SHP77 (cell line): Measurements from ENCODE around the gene BACH2.
"Not testable (repeated sequence)": the region's sequence is repeated elsewhere in the genome, so short reads cannot be mapped to it uniquely, and the experiment has no call there.

Experiments used
- DNase-seq, 2 experiments: peaks; one replicate each; lab custom pipeline; 2025; lab: John Stamatoyannopoulos, UW

The BACH2 gene

DNA sequence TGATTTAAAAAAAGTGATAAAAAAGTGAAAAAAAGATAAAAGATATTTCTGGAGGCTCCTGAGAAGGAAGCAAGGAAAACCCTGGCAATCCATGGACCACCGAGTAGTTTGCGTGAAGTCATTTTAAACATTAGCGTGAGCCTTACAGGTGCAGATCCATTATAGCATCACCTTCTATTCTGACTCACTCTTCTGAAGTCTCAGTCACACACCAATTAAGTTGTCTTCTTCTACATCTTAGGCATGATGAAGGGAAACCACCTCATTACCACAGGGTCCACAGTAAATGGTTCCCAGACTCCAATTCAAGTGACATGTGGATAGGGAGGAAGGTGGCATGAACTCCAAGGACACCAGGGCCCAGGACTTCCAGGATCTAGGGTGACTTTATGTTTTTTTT lies 303.2 kb downstream of the BACH2 start:
- DNase-seq = no peak

DNA sequence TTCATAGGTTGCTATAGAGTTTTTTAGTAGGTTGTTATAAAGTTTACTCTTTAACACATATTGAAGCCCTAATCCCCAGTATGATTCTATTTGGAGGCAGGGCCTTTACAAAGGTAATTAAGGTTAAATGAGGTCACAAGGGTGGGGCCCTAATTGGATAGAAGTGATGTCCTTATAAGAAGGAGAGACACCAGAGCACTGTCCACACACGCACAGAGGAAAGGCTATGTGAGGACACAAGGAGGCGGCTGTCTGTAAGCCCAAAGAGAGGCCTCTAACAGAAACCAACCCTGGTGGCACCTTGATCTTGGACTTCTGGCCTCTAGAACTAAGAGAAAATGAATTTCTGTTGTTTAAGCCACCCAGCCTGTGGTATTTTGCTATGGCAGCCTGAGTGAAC lies 303.8 kb downstream of the BACH2 start:
- DNase-seq = no peak

DNA sequence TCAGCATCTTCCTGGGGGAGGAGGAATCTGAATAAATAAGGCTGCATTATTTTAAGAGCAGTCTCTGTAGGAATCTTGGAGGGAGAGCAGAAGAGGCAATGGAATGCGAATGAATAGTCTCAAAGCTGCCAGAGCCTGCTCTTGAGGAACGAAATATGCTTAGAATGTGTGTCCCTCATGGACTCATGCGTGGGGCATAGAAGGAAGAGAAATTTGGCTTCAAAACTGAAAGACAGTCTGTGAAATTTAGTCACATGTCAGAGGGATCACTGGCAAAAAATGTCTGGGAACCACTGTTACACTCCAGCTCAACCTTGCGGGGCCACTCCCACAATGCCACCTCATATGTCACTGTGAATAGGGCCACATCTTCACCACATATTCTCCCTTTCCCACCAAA lies 306.9 kb downstream of the BACH2 start:
- no peak for DNase-seq

- no peak for DNase-seq
Observed at GRCh38 chr6:89987830-89988229, 308.8 kb downstream of the BACH2 start.

DNA sequence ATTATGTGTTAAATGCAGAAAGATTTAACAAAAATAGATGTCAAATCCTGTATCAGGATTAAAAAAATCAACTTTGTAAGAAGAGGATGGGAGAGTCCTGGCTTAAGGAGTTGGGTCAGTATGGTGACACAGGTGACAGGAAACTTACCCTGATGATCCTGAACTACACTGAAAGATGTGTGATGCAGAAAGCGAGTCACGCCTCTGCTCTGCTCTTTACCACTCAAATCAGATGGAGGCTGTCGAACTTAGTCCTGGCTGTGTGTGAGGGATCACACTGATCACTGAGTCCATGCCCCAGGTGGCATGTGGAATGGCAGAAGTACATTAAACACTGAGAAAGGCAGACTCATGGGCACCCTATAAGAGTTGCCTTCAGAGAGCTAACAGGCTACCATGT lies 309.5 kb downstream of the BACH2 start:
- no peak for DNase-seq

DNA sequence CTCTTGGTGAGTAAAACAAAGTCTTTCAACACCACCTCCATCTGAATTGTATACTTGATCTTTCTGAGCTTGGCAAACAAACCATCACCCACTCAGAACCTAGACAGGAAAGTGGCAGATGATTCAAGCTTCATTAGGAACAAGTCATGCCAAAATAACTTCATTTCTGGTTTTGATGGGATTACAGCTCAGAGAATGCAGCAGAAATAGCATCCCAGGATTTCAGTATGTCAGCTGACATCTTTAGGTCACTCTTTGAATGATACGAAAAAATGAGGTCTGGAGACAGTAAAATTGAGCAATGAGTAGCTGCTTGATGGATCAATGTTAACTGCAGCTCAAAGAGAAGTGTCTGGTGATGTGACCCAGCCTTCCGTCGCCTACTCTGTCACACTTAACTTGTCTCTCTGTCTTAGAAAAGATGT lies 310.0 kb downstream of the BACH2 start:
- no peak for DNase-seq

- DNase-seq = peak in 1 of 2 experiments; percentile 54
Observed at GRCh38 chr6:89985751-89986493, 310.7 kb downstream of the BACH2 start.

- DNase-seq = peak; percentile 58
Observed at GRCh38 chr6:89984926-89985750, 311.5 kb downstream of the BACH2 start.

- DNase-seq = no peak
Observed at GRCh38 chr6:89980353-89980752, 316.3 kb downstream of the BACH2 start.

DNA sequence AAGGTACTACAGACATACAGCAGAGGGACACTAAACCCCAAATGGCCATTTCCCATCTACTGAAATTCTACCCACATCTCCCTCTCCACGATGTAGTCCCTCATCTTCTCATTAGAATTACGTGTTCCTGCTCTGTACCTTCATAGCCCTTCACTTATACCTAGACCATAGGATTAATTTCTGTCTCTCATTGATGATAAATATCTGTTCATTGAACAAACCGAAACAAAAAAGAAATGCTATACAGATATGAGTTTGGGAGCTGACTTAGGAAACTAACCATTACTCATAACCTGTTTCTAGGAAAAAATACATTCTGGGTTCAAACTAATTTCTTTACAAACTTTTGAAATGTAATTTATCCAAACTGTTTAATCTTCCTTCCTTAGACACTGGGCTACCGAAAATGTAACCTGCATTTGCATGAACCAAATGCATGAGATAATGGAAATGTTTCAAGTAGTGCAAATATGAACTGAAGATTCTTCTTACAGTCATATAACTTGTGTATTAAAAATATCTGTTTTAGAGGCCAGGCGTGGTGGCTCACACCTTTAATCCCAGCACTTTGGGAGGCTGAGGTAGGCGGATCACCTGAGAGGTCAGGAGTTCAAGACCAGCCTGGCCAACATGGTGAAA lies 317.0 kb downstream of the BACH2 start:
- no peak for DNase-seq

DNA sequence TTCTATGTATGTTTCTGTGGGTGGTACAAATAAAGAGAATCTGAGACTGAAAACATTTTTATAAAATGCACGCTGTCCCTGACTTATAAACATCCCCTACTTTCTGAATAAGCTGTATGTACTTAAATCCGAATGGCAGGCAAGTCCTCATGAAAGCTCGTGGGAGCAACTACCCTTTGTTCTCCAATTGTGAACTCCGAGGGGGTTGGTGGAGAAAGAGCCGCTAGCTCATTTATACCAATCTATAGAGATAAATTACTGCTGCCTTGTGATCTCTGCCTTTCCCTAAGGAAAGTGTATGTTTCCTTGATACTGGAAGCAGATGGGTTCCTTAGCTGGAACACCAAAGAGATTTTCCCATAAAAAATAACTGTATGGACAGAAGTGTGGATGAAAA lies 317.9 kb downstream of the BACH2 start:
- no peak for DNase-seq

GRCh38 chr6:89977808-89978748 lies 318.6 kb downstream of the BACH2 start:
- peak; percentile 55 to 57 for DNase-seq

GRCh38 chr6:89976694-89977020 lies 320.0 kb downstream of the BACH2 start:
- no peak for DNase-seq

- no peak for DNase-seq
Observed at GRCh38 chr6:89975991-89976693, 320.5 kb downstream of the BACH2 start.

- DNase-seq = no peak
Observed at GRCh38 chr6:89975366-89975765, 321.3 kb downstream of the BACH2 start.

DNA sequence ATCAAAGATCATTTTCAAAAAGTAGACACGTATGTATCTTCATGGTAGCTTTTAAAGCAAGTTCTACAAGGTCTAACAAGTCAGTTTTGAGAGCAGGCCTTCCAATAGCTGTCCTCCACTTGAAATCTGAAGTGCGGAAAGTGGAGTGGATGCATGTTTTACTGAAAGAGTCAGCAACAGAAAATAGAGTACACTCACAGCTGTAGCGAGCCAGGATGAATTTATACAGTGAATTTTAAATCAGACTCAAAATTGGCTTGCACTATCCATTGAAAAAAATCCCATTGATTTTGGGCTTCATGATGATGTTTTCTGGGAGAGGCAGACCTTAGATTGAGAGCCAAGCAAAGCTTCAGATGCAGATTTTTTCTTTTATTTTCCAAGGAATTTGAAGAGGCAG lies 321.8 kb downstream of the BACH2 start:
- no peak for DNase-seq

DNA sequence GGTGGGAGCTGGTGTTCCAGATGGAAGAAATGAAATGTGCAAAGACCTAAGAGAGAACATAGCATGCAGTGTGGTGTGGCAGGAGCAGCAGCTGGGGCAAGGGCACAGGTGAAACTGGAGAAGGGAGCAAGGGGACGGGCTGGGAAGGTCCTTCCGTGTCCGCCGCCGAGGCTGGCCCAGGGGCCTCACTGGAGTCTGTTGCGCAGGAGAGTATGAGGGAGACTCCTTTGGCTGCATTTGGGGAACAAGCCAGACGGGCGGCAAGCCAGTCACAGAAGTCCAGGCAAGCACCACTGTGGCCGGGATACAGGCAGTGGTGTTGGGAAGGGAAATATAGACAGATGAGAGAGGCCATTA lies 324.6 kb downstream of the BACH2 start:
- no peak for DNase-seq

GRCh38 chr6:89971338-89972024 lies 325.2 kb downstream of the BACH2 start:
- DNase-seq = not testable (repeated sequence)

GRCh38 chr6:89970609-89971337 lies 325.9 kb downstream of the BACH2 start:
- peak; percentile 56 to 58 for DNase-seq

- DNase-seq = peak in 1 of 2 experiments; percentile 16
Observed at GRCh38 chr6:89970072-89970471, 326.6 kb downstream of the BACH2 start.
